ENCODE results near the gene CAMK2D.
A peak's percentile ranks its signal among the peaks of the same experiment; 100 is the strongest.

CAMK2D gene

DNA sequence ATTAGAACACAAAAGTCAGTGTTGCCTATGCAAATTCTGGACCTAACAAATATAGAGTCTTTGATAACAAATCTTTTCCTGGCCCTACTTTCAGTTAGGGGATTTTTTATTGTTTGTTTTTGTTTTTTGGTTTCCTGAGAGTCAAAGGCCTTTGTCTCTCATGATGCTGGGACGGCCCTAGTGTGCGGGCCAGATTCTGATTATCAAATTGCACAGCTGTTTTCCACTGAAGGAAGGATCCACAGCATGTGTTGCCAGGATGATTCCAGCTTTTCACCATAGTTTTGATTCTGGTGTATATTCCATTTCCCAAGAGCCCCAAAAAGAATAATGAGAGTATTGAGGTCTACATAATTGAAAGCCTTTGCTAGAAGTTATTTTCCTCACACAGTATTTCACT is 248.2 kb downstream of the CAMK2D start:
- DNase-seq (ENCODE audit: insufficient read length, low spot score) = no peak
- FAIRE-seq = no peak
- no peak for TF ChIP-seq TAF1 (IDR thresholded peaks at IDR 0.05; ENCODE audit: low read depth, low read length)
- TF ChIP-seq POU2F2 (IDR thresholded peaks at IDR 0.05; ENCODE audit: low read depth, low read length) = no peak
- TF ChIP-seq POLR2AphosphoS5 (IDR thresholded peaks at IDR 0.05; ENCODE audit: low read depth, low read length) = no peak
- no peak for TF ChIP-seq SPI1 (IDR thresholded peaks at IDR 0.05; ENCODE audit: low read depth, low read length)
- no peak for TF ChIP-seq POLR2A (IDR thresholded peaks at IDR 0.05; ENCODE audit: low read depth, low read length)
- TF ChIP-seq PAX5 (IDR thresholded peaks at IDR 0.05; ENCODE audit: insufficient read depth, low read length, severe bottlenecking) = no peak

DNA sequence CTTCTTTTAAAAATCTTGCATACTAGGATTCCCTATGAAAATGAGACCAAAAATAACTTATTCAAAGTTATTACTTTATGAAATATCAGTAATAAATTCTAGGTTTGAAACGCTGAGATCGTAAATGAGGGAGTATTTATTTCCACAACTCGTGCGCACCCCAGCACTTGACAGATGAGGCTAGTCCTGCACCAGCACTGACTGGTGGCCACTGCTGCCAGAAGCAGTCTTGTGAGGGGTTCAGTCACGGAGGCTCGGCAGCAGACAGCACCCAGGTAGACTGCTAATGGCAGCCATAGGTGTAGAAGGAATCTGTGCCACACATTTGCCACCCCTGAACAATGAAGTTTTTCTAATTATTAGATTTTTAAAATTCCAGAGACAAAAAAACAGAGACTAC is 248.7 kb downstream of the CAMK2D start:
- DNase-seq (ENCODE audit: insufficient read length, low spot score) = no peak
- FAIRE-seq = no peak
- TF ChIP-seq SPI1 (IDR thresholded peaks at IDR 0.05; ENCODE audit: low read depth, low read length) (no peak), TAF1 (IDR thresholded peaks at IDR 0.05; ENCODE audit: low read depth, low read length) (no peak), POLR2AphosphoS5 (IDR thresholded peaks at IDR 0.05; ENCODE audit: low read depth, low read length) (no peak), POLR2A (IDR thresholded peaks at IDR 0.05; ENCODE audit: low read depth, low read length) (no peak), POU2F2 (IDR thresholded peaks at IDR 0.05; ENCODE audit: low read depth, low read length) (no peak), PAX5 (IDR thresholded peaks at IDR 0.05; ENCODE audit: insufficient read depth, low read length, severe bottlenecking) (no peak)

DNA sequence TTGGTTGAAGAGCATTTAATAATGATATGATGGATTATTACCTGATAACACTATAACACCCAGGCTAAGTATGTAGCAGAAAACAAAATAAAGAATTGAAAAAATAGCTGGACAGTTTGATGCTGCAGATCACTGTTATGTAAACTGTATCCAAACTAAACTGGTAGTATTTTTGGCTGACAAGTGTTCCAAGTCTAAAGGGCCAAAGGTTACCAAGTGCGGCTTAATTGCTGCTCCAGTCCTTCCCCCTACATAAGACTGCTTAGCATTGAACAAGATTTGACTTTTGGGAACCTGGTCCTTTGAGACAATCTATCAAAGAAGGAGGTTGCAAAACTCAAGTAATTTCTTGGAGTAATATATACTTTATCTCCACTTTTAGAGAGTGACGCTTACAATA is 249.6 kb downstream of the CAMK2D start:
- TF ChIP-seq POLR2AphosphoS5 (IDR thresholded peaks at IDR 0.05; ENCODE audit: low read depth, low read length) (no peak), POU2F2 (IDR thresholded peaks at IDR 0.05; ENCODE audit: low read depth, low read length) (no peak)
- DNase-seq (ENCODE audit: insufficient read length, low spot score) = no peak

DNA sequence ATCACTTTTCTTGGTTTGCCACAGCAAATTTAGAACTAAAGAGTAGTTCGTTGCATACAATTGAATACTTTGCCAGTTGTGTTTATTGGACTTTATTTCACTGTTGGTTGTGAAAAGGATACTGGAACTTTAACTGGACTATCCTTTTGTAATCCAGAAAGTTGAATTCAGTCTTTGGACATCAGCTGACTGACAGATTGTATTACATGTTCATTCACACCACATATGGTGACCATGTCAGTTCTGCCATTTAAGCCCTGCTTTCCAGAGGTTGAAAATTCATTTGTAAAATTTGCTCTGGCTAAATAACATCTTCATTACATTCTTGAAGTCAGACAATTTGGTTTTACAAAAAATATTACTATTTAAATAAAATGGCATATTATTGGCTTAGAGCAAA is 251.7 kb downstream of the CAMK2D start:
- TF ChIP-seq SPI1 (IDR thresholded peaks at IDR 0.05; ENCODE audit: low read depth, low read length) = no peak
- TF ChIP-seq PAX5 (IDR thresholded peaks at IDR 0.05; ENCODE audit: insufficient read depth, low read length, severe bottlenecking) = no peak
- TF ChIP-seq POU2F2 (IDR thresholded peaks at IDR 0.05; ENCODE audit: low read depth, low read length) = no peak
- TF ChIP-seq POLR2A (IDR thresholded peaks at IDR 0.05; ENCODE audit: low read depth, low read length) = no peak
- TF ChIP-seq POLR2AphosphoS5 (IDR thresholded peaks at IDR 0.05; ENCODE audit: low read depth, low read length) = no peak
- no peak for TF ChIP-seq TAF1 (IDR thresholded peaks at IDR 0.05; ENCODE audit: low read depth, low read length)
- no peak for DNase-seq (ENCODE audit: insufficient read length, low spot score)
- FAIRE-seq = no peak

More for the DNA sequence above, 249.6 kb downstream of the CAMK2D start:
- no peak for FAIRE-seq

DNA sequence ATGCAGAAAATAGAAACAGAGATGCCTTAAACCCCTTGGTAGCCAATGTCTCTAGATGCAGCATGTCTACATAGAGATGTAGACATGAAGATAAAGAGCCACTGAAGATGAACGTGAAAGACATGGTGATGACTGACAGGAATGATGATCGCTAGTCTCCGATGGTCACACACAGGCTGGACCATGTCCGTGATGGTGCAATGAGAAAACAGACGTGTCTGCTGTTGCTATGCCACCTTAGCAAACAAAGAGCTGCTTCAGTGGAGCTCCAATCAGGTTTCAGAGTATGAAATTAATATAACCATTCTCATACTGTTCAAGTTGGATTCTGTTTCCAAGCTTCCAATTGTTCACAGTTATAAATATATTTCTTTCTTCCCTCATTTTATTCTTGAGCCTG is 256.5 kb downstream of the CAMK2D start:
- DNase-seq (ENCODE audit: insufficient read length, low spot score) = no peak
- FAIRE-seq = peak; percentile 51
- TF ChIP-seq POLR2A (IDR thresholded peaks at IDR 0.05; ENCODE audit: low read depth, low read length) (no peak), SPI1 (IDR thresholded peaks at IDR 0.05; ENCODE audit: low read depth, low read length) (no peak), PAX5 (IDR thresholded peaks at IDR 0.05; ENCODE audit: insufficient read depth, low read length, severe bottlenecking) (no peak), POLR2AphosphoS5 (IDR thresholded peaks at IDR 0.05; ENCODE audit: low read depth, low read length) (no peak), POU2F2 (IDR thresholded peaks at IDR 0.05; ENCODE audit: low read depth, low read length) (no peak), TAF1 (IDR thresholded peaks at IDR 0.05; ENCODE audit: low read depth, low read length) (no peak)

DNA sequence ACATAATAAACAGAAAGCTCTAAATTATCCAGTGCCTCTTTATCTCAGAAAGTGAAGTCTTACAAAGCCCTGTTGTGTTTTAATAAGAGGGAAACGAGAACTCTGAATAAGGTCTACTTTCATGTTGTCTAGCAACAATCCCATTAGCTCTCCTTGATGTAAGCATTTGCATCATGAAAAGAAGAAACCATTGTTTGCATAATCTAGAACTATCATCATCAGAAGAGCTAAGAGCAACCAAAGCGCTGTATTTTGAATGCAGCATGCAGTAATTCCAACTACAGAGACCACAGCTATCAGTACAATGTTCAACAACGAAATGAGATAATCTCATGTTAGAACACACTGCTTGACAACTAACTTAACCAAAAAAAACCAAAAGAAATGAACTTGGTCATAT is 257.1 kb downstream of the CAMK2D start:
- TF ChIP-seq PAX5 (IDR thresholded peaks at IDR 0.05; ENCODE audit: insufficient read depth, low read length, severe bottlenecking) (no peak), TAF1 (IDR thresholded peaks at IDR 0.05; ENCODE audit: low read depth, low read length) (no peak), POLR2A (IDR thresholded peaks at IDR 0.05; ENCODE audit: low read depth, low read length) (no peak), SPI1 (IDR thresholded peaks at IDR 0.05; ENCODE audit: low read depth, low read length) (no peak), POLR2AphosphoS5 (IDR thresholded peaks at IDR 0.05; ENCODE audit: low read depth, low read length) (no peak), POU2F2 (IDR thresholded peaks at IDR 0.05; ENCODE audit: low read depth, low read length) (no peak)
- no peak for DNase-seq (ENCODE audit: insufficient read length, low spot score)
- no peak for FAIRE-seq

DNA sequence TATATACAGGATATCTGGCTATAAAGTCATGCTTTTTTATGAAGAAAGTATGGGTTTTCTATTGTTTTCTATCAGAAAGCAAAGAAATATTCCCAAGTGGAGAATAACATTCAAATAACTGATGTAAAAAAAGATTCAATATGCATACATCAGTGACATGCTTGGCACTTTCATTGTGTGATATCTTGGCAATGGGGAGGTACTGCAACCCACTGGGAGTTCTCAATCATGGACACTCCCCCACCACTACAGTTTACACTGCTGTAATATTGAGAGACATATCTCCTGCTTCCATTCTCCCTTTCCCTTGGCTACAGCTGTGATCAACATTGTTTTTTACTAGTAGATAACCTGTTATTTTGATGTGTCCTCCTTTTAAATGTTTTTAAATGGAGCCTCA is 257.8 kb downstream of the CAMK2D start:
- DNase-seq (ENCODE audit: insufficient read length, low spot score) = no peak
- no peak for FAIRE-seq
- TF ChIP-seq TAF1 (IDR thresholded peaks at IDR 0.05; ENCODE audit: low read depth, low read length) (no peak), POLR2AphosphoS5 (IDR thresholded peaks at IDR 0.05; ENCODE audit: low read depth, low read length) (no peak), POLR2A (IDR thresholded peaks at IDR 0.05; ENCODE audit: low read depth, low read length) (no peak), PAX5 (IDR thresholded peaks at IDR 0.05; ENCODE audit: insufficient read depth, low read length, severe bottlenecking) (no peak), SPI1 (IDR thresholded peaks at IDR 0.05; ENCODE audit: low read depth, low read length) (no peak), POU2F2 (IDR thresholded peaks at IDR 0.05; ENCODE audit: low read depth, low read length) (no peak)

DNA sequence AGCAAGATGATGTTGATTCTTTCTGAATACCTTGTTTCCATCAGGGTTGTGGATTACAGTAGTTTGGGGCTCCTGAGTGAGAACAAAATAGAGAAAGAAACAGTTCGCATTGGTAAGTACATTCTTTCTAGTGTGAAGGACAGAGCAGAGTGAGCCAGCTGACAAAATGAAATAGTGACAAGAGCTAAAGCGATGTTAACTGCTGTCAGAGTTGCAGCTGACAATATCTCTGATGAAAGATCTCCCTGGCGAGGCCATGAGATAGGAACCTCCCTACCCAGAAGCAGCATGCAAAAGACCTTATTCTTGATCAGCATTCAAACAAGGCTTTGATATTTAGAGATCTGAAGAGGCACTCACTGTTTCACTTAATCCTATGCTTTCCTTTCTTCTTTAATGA is 258.6 kb downstream of the CAMK2D start:
- FAIRE-seq (no peak), DNase-seq (ENCODE audit: insufficient read length, low spot score) (no peak)
- TF ChIP-seq SPI1 (IDR thresholded peaks at IDR 0.05; ENCODE audit: low read depth, low read length) (no peak), PAX5 (IDR thresholded peaks at IDR 0.05; ENCODE audit: insufficient read depth, low read length, severe bottlenecking) (no peak), POLR2A (IDR thresholded peaks at IDR 0.05; ENCODE audit: low read depth, low read length) (no peak), POLR2AphosphoS5 (IDR thresholded peaks at IDR 0.05; ENCODE audit: low read depth, low read length) (no peak), TAF1 (IDR thresholded peaks at IDR 0.05; ENCODE audit: low read depth, low read length) (no peak), POU2F2 (IDR thresholded peaks at IDR 0.05; ENCODE audit: low read depth, low read length) (no peak)

DNA sequence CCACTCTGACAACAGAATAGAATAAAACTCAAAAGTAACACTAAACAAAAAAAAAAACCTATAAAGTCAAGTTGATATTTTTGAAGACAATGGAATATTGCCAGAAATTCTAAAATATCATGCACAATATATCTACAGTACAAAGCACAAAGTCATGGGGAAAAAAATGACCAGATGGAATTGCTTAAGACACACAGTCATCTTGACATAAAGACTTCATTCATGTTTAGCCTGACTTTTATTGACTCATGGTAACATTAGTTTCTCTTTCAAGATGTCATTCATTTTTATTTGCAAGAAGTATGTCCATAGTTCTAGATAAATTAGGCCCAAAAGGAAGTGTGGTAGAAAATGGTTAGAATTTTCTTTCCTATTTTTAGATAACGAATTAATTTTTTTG is 259.1 kb downstream of the CAMK2D start:
- no peak for TF ChIP-seq POLR2AphosphoS5 (IDR thresholded peaks at IDR 0.05; ENCODE audit: low read depth, low read length)
- no peak for TF ChIP-seq POU2F2 (IDR thresholded peaks at IDR 0.05; ENCODE audit: low read depth, low read length)
- no peak for TF ChIP-seq SPI1 (IDR thresholded peaks at IDR 0.05; ENCODE audit: low read depth, low read length)
- no peak for TF ChIP-seq TAF1 (IDR thresholded peaks at IDR 0.05; ENCODE audit: low read depth, low read length)
- TF ChIP-seq POLR2A (IDR thresholded peaks at IDR 0.05; ENCODE audit: low read depth, low read length) = no peak
- no peak for TF ChIP-seq PAX5 (IDR thresholded peaks at IDR 0.05; ENCODE audit: insufficient read depth, low read length, severe bottlenecking)
- FAIRE-seq (no peak), DNase-seq (ENCODE audit: insufficient read length, low spot score) (no peak)

DNA sequence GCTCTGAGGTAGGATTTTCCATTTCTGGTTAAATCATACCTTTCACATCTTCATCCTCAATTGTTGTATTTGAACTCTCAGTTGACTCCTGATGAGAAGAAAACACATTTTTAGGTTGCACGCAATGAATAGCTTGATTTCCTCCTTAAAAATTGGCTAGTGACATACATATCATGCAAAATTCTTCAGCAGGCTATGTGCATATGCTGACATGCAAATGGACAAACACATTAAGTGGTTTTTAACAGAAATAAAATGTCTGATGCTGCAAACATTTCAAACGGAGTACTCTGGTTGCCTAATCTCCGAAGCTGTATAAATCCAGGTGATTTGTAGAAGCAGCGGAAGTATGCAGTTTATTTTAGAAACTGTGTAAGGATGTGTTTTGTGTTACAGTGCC is 261.1 kb downstream of the CAMK2D start:
- FAIRE-seq (no peak), DNase-seq (ENCODE audit: insufficient read length, low spot score) (no peak)
- TF ChIP-seq POLR2A (IDR thresholded peaks at IDR 0.05; ENCODE audit: low read depth, low read length) (no peak), POU2F2 (IDR thresholded peaks at IDR 0.05; ENCODE audit: low read depth, low read length) (no peak), PAX5 (IDR thresholded peaks at IDR 0.05; ENCODE audit: insufficient read depth, low read length, severe bottlenecking) (no peak), TAF1 (IDR thresholded peaks at IDR 0.05; ENCODE audit: low read depth, low read length) (no peak), SPI1 (IDR thresholded peaks at IDR 0.05; ENCODE audit: low read depth, low read length) (no peak), POLR2AphosphoS5 (IDR thresholded peaks at IDR 0.05; ENCODE audit: low read depth, low read length) (no peak)
